Measurements from ENCODE around the gene RIMS4. TPM values are rescaled to one million over a fixed set of nuclear protein-coding genes. Genes with fewer than 3 reads are reported as not detected.

The RIMS4 gene
- total and polyA plus RNA-seq, 2 of the 13 experiments (the other 11 are each of a cell fraction or from before 2014, with no cell fraction given): 0.01 to 0.07 TPM

- TF ChIP-seq KDM6A (CRISPR knock-in tag; IDR thresholded peaks at IDR 0.05; ENCODE audit: low read depth) (no peak), POLR2AphosphoS2 (IDR thresholded peaks at IDR 0.05; ENCODE audit: low read depth, low read length) (no peak), PREB (CRISPR knock-in tag; IDR thresholded peaks at IDR 0.05) (no peak), PAWR (CRISPR knock-in tag; IDR thresholded peaks at IDR 0.05; ENCODE audit: borderline replicate concordance) (no peak), HOXA7 (CRISPR knock-in tag; IDR thresholded peaks at IDR 0.05) (no peak), AKNA (CRISPR knock-in tag; IDR thresholded peaks at IDR 0.05; ENCODE audit: borderline replicate concordance) (no peak), THAP8 (CRISPR knock-in tag; IDR thresholded peaks at IDR 0.05; ENCODE audit: borderline replicate concordance) (no peak), NBN (conservative IDR thresholded peaks at IDR 0.05) (no peak), SOX6 (IDR thresholded peaks at IDR 0.05) (no peak), SOX6 (CRISPR knock-in tag; IDR thresholded peaks at IDR 0.05) (no peak), AHR (CRISPR knock-in tag; IDR thresholded peaks at IDR 0.05) (no peak)
- TF ChIP-seq, protein P1, sequence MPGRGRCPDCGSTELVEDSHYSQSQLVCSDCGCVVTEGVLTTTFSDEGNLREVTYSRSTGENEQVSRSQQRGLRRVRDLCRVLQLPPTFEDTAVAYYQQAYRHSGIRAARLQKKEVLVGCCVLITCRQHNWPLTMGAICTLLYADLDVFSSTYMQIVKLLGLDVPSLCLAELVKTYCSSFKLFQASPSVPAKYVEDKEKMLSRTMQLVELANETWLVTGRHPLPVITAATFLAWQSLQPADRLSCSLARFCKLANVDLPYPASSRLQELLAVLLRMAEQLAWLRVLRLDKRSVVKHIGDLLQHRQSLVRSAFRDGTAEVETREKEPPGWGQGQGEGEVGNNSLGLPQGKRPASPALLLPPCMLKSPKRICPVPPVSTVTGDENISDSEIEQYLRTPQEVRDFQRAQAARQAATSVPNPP (CRISPR knock-in tag; IDR thresholded peaks at IDR 0.05): no peak
- TF ChIP-seq, protein P2, sequence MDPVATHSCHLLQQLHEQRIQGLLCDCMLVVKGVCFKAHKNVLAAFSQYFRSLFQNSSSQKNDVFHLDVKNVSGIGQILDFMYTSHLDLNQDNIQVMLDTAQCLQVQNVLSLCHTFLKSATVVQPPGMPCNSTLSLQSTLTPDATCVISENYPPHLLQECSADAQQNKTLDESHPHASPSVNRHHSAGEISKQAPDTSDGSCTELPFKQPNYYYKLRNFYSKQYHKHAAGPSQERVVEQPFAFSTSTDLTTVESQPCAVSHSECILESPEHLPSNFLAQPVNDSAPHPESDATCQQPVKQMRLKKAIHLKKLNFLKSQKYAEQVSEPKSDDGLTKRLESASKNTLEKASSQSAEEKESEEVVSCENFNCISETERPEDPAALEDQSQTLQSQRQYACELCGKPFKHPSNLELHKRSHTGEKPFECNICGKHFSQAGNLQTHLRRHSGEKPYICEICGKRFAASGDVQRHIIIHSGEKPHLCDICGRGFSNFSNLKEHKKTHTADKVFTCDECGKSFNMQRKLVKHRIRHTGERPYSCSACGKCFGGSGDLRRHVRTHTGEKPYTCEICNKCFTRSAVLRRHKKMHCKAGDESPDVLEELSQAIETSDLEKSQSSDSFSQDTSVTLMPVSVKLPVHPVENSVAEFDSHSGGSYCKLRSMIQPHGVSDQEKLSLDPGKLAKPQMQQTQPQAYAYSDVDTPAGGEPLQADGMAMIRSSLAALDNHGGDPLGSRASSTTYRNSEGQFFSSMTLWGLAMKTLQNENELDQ (CRISPR knock-in tag; IDR thresholded peaks at IDR 0.05; ENCODE audit: borderline replicate concordance): no peak
- TF ChIP-seq, protein P3, sequence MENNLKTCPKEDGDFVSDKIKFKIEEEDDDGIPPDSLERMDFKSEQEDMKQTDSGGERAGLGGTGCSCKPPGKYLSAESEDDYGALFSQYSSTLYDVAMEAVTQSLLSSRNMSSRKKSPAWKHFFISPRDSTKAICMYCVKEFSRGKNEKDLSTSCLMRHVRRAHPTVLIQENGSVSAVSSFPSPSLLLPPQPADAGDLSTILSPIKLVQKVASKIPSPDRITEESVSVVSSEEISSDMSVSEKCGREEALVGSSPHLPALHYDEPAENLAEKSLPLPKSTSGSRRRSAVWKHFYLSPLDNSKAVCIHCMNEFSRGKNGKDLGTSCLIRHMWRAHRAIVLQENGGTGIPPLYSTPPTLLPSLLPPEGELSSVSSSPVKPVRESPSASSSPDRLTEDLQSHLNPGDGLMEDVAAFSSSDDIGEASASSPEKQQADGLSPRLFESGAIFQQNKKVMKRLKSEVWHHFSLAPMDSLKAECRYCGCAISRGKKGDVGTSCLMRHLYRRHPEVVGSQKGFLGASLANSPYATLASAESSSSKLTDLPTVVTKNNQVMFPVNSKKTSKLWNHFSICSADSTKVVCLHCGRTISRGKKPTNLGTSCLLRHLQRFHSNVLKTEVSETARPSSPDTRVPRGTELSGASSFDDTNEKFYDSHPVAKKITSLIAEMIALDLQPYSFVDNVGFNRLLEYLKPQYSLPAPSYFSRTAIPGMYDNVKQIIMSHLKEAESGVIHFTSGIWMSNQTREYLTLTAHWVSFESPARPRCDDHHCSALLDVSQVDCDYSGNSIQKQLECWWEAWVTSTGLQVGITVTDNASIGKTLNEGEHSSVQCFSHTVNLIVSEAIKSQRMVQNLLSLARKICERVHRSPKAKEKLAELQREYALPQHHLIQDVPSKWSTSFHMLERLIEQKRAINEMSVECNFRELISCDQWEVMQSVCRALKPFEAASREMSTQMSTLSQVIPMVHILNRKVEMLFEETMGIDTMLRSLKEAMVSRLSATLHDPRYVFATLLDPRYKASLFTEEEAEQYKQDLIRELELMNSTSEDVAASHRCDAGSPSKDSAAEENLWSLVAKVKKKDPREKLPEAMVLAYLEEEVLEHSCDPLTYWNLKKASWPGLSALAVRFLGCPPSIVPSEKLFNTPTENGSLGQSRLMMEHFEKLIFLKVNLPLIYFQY (CRISPR knock-in tag; IDR thresholded peaks at IDR 0.05; ENCODE audit: borderline replicate concordance): no peak
Measured at GRCh38 chr20:44745598-44746366, 64.6 kb downstream of the RIMS4 start, which contains the start of gene KCNK15 (continued).
